Activated naive CD4-positive, alpha-beta T cell treated with anti-CD3 and anti-CD28 coated beads, Interleukin-2, amount 10 ng/mL, durations not matched to agents 7 days and 5 days (primary cell): ENCODE measurements around the gene PTPRK.

Experiments used
- CTCF ChIA-PET: fragments of 350-600 bp; sonication (Branson Sonifier 250); formaldehyde crosslinking; loops from one replicate; lab custom pipeline; 2021; ENCODE audit warnings: antibody characterized with exemption; lab: Charles Lee
- DNase-seq: peaks from one replicate; pipeline ENCODE4 v3.0.0-alpha.2; 2020
- H3K27ac Mint-ChIP-seq: one replicate; pipeline ENCODE4 v1.8.0; 2021; ENCODE audit warnings: mild to moderate bottlenecking, moderate library complexity, mixed read lengths
- H3K27me3 Mint-ChIP-seq: one replicate; pipeline ENCODE4 v1.8.0; 2021; ENCODE audit warnings: mild to moderate bottlenecking, mixed read lengths
- H3K36me3 Mint-ChIP-seq: one replicate; pipeline ENCODE4 v1.8.0; 2021; ENCODE audit warnings: mixed read lengths
- H3K4me1 Mint-ChIP-seq: one replicate; pipeline ENCODE4 v1.8.0; 2021; ENCODE audit warnings: mixed read lengths
- H3K4me3 Mint-ChIP-seq: one replicate; pipeline ENCODE4 v1.8.0; 2021; ENCODE audit warnings: mild to moderate bottlenecking, moderate library complexity, mixed read lengths
- H3K9me3 Mint-ChIP-seq: one replicate; pipeline ENCODE4 v1.8.0; 2021; ENCODE audit warnings: mixed read lengths

The PTPRK gene

GRCh38 chr6:128507337-128508310, 12.8 kb downstream of the PTPRK start:
- Mint-ChIP-seq H3K36me3 (no peaks in the 10 kb centered on the region), H3K9me3 (no peaks in the 10 kb centered on the region)
- CTCF ChIA-PET, result no interaction called here

GRCh38 chr6:128505603-128506002, 14.8 kb downstream of the PTPRK start:
- no peaks in the 10 kb centered on the region for H3K27me3 Mint-ChIP-seq
- CTCF ChIA-PET, result no interaction called here
- no peak overlapping the region for H3K27ac Mint-ChIP-seq
- no peaks in the 10 kb centered on the region for H3K4me1 Mint-ChIP-seq
- H3K36me3 Mint-ChIP-seq, result no peaks in the 10 kb centered on the region
- no peak overlapping the region for H3K4me3 Mint-ChIP-seq
- no peak for DNase-seq
- no peaks in the 10 kb centered on the region for H3K9me3 Mint-ChIP-seq

More at GRCh38 chr6:128507337-128508310, 12.8 kb downstream of the PTPRK start:
- Mint-ChIP-seq H3K27me3 (peaks cover 4% of the 10 kb centered on the region), H3K27ac (no peak overlapping the region), H3K4me3 (no peak overlapping the region), H3K4me1 (no peaks in the 10 kb centered on the region)
- no peak for DNase-seq

- H3K27ac Mint-ChIP-seq, result no peak overlapping the region
- no peaks in the 10 kb centered on the region for H3K27me3 Mint-ChIP-seq
- no peaks in the 10 kb centered on the region for H3K36me3 Mint-ChIP-seq
- CTCF ChIA-PET, result no interaction called here
- no peaks in the 10 kb centered on the region for H3K9me3 Mint-ChIP-seq
- H3K4me1 Mint-ChIP-seq, result no peaks in the 10 kb centered on the region
- H3K4me3 Mint-ChIP-seq, result no peak overlapping the region
- no peak for DNase-seq
Measured at GRCh38 chr6:128504003-128504654, 16.3 kb downstream of the PTPRK start.

- CTCF ChIA-PET, result no interaction called here
- no peaks in the 10 kb centered on the region for H3K4me1 Mint-ChIP-seq
Measured at GRCh38 chr6:128500749-128501600, 19.4 kb downstream of the PTPRK start.

GRCh38 chr6:128500014-128500413, 20.4 kb downstream of the PTPRK start:
- H3K27me3 Mint-ChIP-seq, result peaks cover 5% of the 10 kb centered on the region
- H3K4me1 Mint-ChIP-seq, result no peaks in the 10 kb centered on the region
- no peak overlapping the region for H3K4me3 Mint-ChIP-seq
- no peaks in the 10 kb centered on the region for H3K9me3 Mint-ChIP-seq
- H3K36me3 Mint-ChIP-seq, result no peaks in the 10 kb centered on the region
- no peak overlapping the region for H3K27ac Mint-ChIP-seq
- no peak for DNase-seq
- CTCF ChIA-PET, result no interaction called here

More at GRCh38 chr6:128500749-128501600, 19.4 kb downstream of the PTPRK start:
- Mint-ChIP-seq H3K4me3 (no peak overlapping the region), H3K36me3 (no peaks in the 10 kb centered on the region), H3K9me3 (no peaks in the 10 kb centered on the region), H3K27me3 (no peaks in the 10 kb centered on the region), H3K27ac (no peak overlapping the region)
- no peak for DNase-seq

- Mint-ChIP-seq H3K36me3 (no peaks in the 10 kb centered on the region), H3K9me3 (no peaks in the 10 kb centered on the region), H3K27ac (no peak overlapping the region), H3K4me3 (no peak overlapping the region), H3K27me3 (peaks cover 5% of the 10 kb centered on the region), H3K4me1 (no peaks in the 10 kb centered on the region)
- no peak for DNase-seq
- CTCF ChIA-PET, result no interaction called here
Measured at GRCh38 chr6:128499079-128499731, 21.2 kb downstream of the PTPRK start.

GRCh38 chr6:128498234-128498633, 22.2 kb downstream of the PTPRK start:
- Mint-ChIP-seq H3K4me1 (no peaks in the 10 kb centered on the region), H3K9me3 (no peaks in the 10 kb centered on the region), H3K36me3 (no peaks in the 10 kb centered on the region), H3K27me3 (peaks cover 5% of the 10 kb centered on the region), H3K4me3 (no peak overlapping the region), H3K27ac (no peak overlapping the region)
- DNase-seq, result no peak
- CTCF ChIA-PET, result no interaction called here

GRCh38 chr6:128495536-128496333, 24.7 kb downstream of the PTPRK start:
- CTCF ChIA-PET, result no interaction called here
- H3K4me3 Mint-ChIP-seq, result no peak overlapping the region
- DNase-seq, result no peak
- no peaks in the 10 kb centered on the region for H3K9me3 Mint-ChIP-seq
- no peak overlapping the region for H3K27ac Mint-ChIP-seq
- H3K36me3 Mint-ChIP-seq, result no peaks in the 10 kb centered on the region
- H3K4me1 Mint-ChIP-seq, result no peaks in the 10 kb centered on the region
- peaks cover 5% of the 10 kb centered on the region for H3K27me3 Mint-ChIP-seq

- H3K27me3 Mint-ChIP-seq, result peaks cover 5% of the 10 kb centered on the region
- H3K4me3 Mint-ChIP-seq, result no peak overlapping the region
- no peak for DNase-seq
- no peaks in the 10 kb centered on the region for H3K4me1 Mint-ChIP-seq
- CTCF ChIA-PET, result interaction anchor here (0.7 kb wide), 1 partner anchor 639 kb away, joined by 3 read pairs; no protein-coding TSS in a partner anchor
- H3K27ac Mint-ChIP-seq, result no peak overlapping the region
- H3K36me3 Mint-ChIP-seq, result no peaks in the 10 kb centered on the region
- H3K9me3 Mint-ChIP-seq, result no peaks in the 10 kb centered on the region
Measured at GRCh38 chr6:128494440-128494839, 26.0 kb downstream of the PTPRK start.

- Mint-ChIP-seq H3K4me1 (no peaks in the 10 kb centered on the region), H3K9me3 (no peaks in the 10 kb centered on the region), H3K27ac (no peak overlapping the region), H3K27me3 (peaks cover 5% of the 10 kb centered on the region), H3K4me3 (no peak overlapping the region), H3K36me3 (no peaks in the 10 kb centered on the region)
- CTCF ChIA-PET, result no interaction called here
- no peak for DNase-seq
Measured at GRCh38 chr6:128493877-128494276, 26.5 kb downstream of the PTPRK start.

GRCh38 chr6:128492386-128492785, 28.0 kb downstream of the PTPRK start:
- Mint-ChIP-seq H3K27ac (no peak overlapping the region), H3K36me3 (no peaks in the 10 kb centered on the region), H3K27me3 (peaks cover 5% of the 10 kb centered on the region), H3K4me1 (no peaks in the 10 kb centered on the region), H3K9me3 (no peaks in the 10 kb centered on the region), H3K4me3 (no peak overlapping the region)
- no peak for DNase-seq
- CTCF ChIA-PET, result no interaction called here

GRCh38 chr6:128491610-128492206, 28.7 kb downstream of the PTPRK start:
- Mint-ChIP-seq H3K4me3 (no peak overlapping the region), H3K4me1 (no peaks in the 10 kb centered on the region), H3K27me3 (peaks cover 5% of the 10 kb centered on the region), H3K9me3 (no peaks in the 10 kb centered on the region), H3K36me3 (no peaks in the 10 kb centered on the region), H3K27ac (no peak overlapping the region)
- DNase-seq, result no peak
- CTCF ChIA-PET, result no interaction called here

GRCh38 chr6:128491100-128491581, 29.3 kb downstream of the PTPRK start:
- Mint-ChIP-seq H3K4me3 (no peak overlapping the region), H3K27ac (no peak overlapping the region), H3K4me1 (no peaks in the 10 kb centered on the region), H3K36me3 (no peaks in the 10 kb centered on the region), H3K27me3 (peaks cover 5% of the 10 kb centered on the region), H3K9me3 (no peaks in the 10 kb centered on the region)
- CTCF ChIA-PET, result no interaction called here
- DNase-seq, result no peak
